ENCODE results near the gene GRK5.

GRK5 gene

GRCh38 chr10:119298810-119299209 is 91.4 kb downstream of the GRK5 start:
- Histone ChIP-seq H3K9me3 (ENCODE audit: control insufficient read depth, insufficient read depth, low read length) (0 out of 2 replicates have a peak, but pooled peaks cover 3% of the 10 kb centered on the region), H3K27me3 (ENCODE audit: control insufficient read depth, low read length) (no peaks in the 10 kb centered on the region), H3K27ac (ENCODE audit: low read depth, low read length) (no peak overlapping the region), H3K4me3 (ENCODE audit: low read length) (no peak overlapping the region), H3K36me3 (ENCODE audit: control insufficient read depth, low read length) (no peaks in the 10 kb centered on the region), H3K4me2 (ENCODE audit: low read length) (no peak overlapping the region), H3K9me2 (replicated peaks; ENCODE audit: control insufficient read depth, low read length) (no peaks in the 10 kb centered on the region), H3F3A (ENCODE audit: control insufficient read depth, insufficient read depth) (no peaks in the 10 kb centered on the region), H4K20me1 (ENCODE audit: control insufficient read depth, insufficient read depth, low read depth, low read length) (no peaks in the 10 kb centered on the region), H3K79me2 (ENCODE audit: control insufficient read depth, low read length) (no peaks in the 10 kb centered on the region), H3K4me1 (ENCODE audit: control insufficient read depth, low read length) (peaks cover 37% of the 10 kb centered on the region)
- TF ChIP-seq CTCF (IDR thresholded peaks at IDR 0.05; ENCODE audit: low read depth, low read length, poor library complexity, severe bottlenecking) (no peak), EZH2phosphoT487 (IDR thresholded peaks at IDR 0.05; ENCODE audit: borderline replicate concordance, low read length) (no peak)

GRCh38 chr10:119299531-119299930 is 92.2 kb downstream of the GRK5 start:
- no peak overlapping the region for H3K4me3 ChIP-seq (ENCODE audit: low read length)
- peaks cover 45% of the 10 kb centered on the region for H3K4me1 ChIP-seq (ENCODE audit: control insufficient read depth, low read length)
- H3K27ac ChIP-seq (ENCODE audit: low read depth, low read length) = no peak overlapping the region

GRCh38 chr10:119301397-119301796 is 94.0 kb downstream of the GRK5 start:
- Histone ChIP-seq H3K36me3 (ENCODE audit: control insufficient read depth, low read length) (no peaks in the 10 kb centered on the region), H3K4me3 (ENCODE audit: low read length) (no peak overlapping the region), H3K4me1 (ENCODE audit: control insufficient read depth, low read length) (peaks cover 63% of the 10 kb centered on the region), H3K79me2 (ENCODE audit: control insufficient read depth, low read length) (no peaks in the 10 kb centered on the region), H3K9me3 (ENCODE audit: control insufficient read depth, insufficient read depth, low read length) (0 out of 2 replicates have a peak, but pooled peaks cover 3% of the 10 kb centered on the region), H3K9me2 (replicated peaks; ENCODE audit: control insufficient read depth, low read length) (no peaks in the 10 kb centered on the region), H3K27me3 (ENCODE audit: control insufficient read depth, low read length) (peaks cover 2% of the 10 kb centered on the region; the same call in 1 of the 2 replicates), H4K20me1 (ENCODE audit: control insufficient read depth, insufficient read depth, low read depth, low read length) (no peaks in the 10 kb centered on the region), H3K27ac (ENCODE audit: low read depth, low read length) (no peak overlapping the region), H3F3A (ENCODE audit: control insufficient read depth, insufficient read depth) (peaks cover 12% of the 10 kb centered on the region), H3K4me2 (ENCODE audit: low read length) (no peak overlapping the region)
- no peak for TF ChIP-seq CTCF (IDR thresholded peaks at IDR 0.05; ENCODE audit: low read depth, low read length, poor library complexity, severe bottlenecking)
- TF ChIP-seq EZH2phosphoT487 (IDR thresholded peaks at IDR 0.05; ENCODE audit: borderline replicate concordance, low read length) = no peak

More at GRCh38 chr10:119299531-119299930, 92.2 kb downstream of the GRK5 start:
- Histone ChIP-seq H3K9me3 (ENCODE audit: control insufficient read depth, insufficient read depth, low read length) (0 out of 2 replicates have a peak, but pooled peaks cover 3% of the 10 kb centered on the region), H3K36me3 (ENCODE audit: control insufficient read depth, low read length) (no peaks in the 10 kb centered on the region), H3K4me2 (ENCODE audit: low read length) (no peak overlapping the region), H4K20me1 (ENCODE audit: control insufficient read depth, insufficient read depth, low read depth, low read length) (no peaks in the 10 kb centered on the region), H3K9me2 (replicated peaks; ENCODE audit: control insufficient read depth, low read length) (no peaks in the 10 kb centered on the region), H3K79me2 (ENCODE audit: control insufficient read depth, low read length) (no peaks in the 10 kb centered on the region), H3F3A (ENCODE audit: control insufficient read depth, insufficient read depth) (no peaks in the 10 kb centered on the region), H3K27me3 (ENCODE audit: control insufficient read depth, low read length) (peaks cover 2% of the 10 kb centered on the region; the same call in 1 of the 2 replicates)
- TF ChIP-seq EZH2phosphoT487 (IDR thresholded peaks at IDR 0.05; ENCODE audit: borderline replicate concordance, low read length) = no peak
- TF ChIP-seq CTCF (IDR thresholded peaks at IDR 0.05; ENCODE audit: low read depth, low read length, poor library complexity, severe bottlenecking) = no peak
